Lower lobe of right lung (tissue), 2 donors: ENCODE results near the gene EDN3. TPM values are rescaled to one million over a fixed set of nuclear protein-coding genes. Genes with fewer than 3 reads are reported as not detected.

Experiments used
- ATAC-seq, 2 donors: fragments of 200-7000 bp; cut with Tn5 transposase; one replicate each; pipeline ENCODE4 v1.9.1; 2020 to 2022; ENCODE audit warnings: mild to moderate bottlenecking in 2 of 2, moderate library complexity in 2 of 2
- DNase-seq: peaks from one replicate; pipeline ENCODE4 v3.0.0-alpha.2; 2020
- H3K27ac ChIP-seq: fragments of 200-600 bp; one replicate; pipeline ENCODE4 v1.8.0; 2022
- H3K27me3 ChIP-seq: fragments of 200-600 bp; one replicate; pipeline ENCODE4 v1.8.0; 2022; ENCODE audit warnings: low read depth
- H3K36me3 ChIP-seq: fragments of 200-600 bp; one replicate; pipeline ENCODE4 v1.8.0; 2022; ENCODE audit warnings: mild to moderate bottlenecking
- H3K4me1 ChIP-seq: fragments of 200-600 bp; one replicate; pipeline ENCODE4 v1.8.0; 2022
- H3K4me3 ChIP-seq: fragments of 200-600 bp; one replicate; pipeline ENCODE4 v1.8.0; 2022; ENCODE audit warnings: mild to moderate bottlenecking
- H3K9me3 ChIP-seq: fragments of 200-600 bp; one replicate; pipeline ENCODE4 v1.8.0; 2022
- CTCF ChIP-seq: fragments of 200-600 bp; IDR thresholded peaks from one replicate; pipeline ENCODE4 v1.8.0; 2022; ENCODE audit warnings: antibody characterized with exemption, mild to moderate bottlenecking
- intact Hi-C: fragments of 100-400 bp; cut with DNase I; formaldehyde crosslinking; loops from one replicate; pipeline ENCODE4 v1.11.0; 2022
- total RNA-seq: library from RNA; stranded (reverse); fragmentation: NEBNext Ultra II Directional; extraction: Animal tissue kit (Norgen Biotek cat#: 25700); gene quantifications from one replicate; pipeline ENCODE4 v1.2.1, GENCODE V29; 2021
- donor health status: DM: no; HTN: yes; CAD: no; lungs with severe emphysema.

EDN3 gene
- total RNA-seq, 1 donor from 2014 or later, result 0.27 TPM

DNA sequence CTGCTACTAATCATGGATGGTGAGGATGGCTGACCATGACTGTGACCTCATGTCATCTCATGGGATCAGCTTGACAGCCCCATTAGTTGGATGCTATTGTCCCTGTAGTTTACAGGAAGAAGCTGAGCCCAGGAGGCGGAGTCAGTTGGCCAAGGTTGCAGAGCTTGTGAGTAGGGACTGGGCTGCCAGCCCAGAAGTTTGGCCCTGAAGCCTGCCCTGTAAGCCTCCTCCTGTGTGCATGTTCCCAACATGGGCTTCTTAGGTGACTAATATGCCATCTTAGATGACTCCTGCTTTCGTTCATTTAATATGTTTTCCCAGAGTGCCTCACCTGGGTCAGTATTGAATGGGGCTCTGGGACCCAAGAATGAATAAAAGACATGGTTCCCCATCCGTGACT lies 6.9 kb downstream of the EDN3 start:
- ATAC-seq, result no peak
- intact Hi-C loops, result no loop called here
- Histone ChIP-seq H3K4me3 (no peak overlapping the region), H3K27ac (no peak overlapping the region), H3K4me1 (no peaks in the 10 kb centered on the region), H3K27me3 (peaks cover 11% of the 10 kb centered on the region), H3K36me3 (no peaks in the 10 kb centered on the region), H3K9me3 (no peaks in the 10 kb centered on the region)
- DNase-seq, result no peak
- no peak for TF ChIP-seq CTCF

GRCh38 chr20:59308493-59309201 lies 8.2 kb downstream of the EDN3 start:
- H3K4me1 ChIP-seq, result no peaks in the 10 kb centered on the region
- no peaks in the 10 kb centered on the region for H3K36me3 ChIP-seq
- intact Hi-C loops, result no loop called here
- H3K27ac ChIP-seq, result no peak overlapping the region
- H3K9me3 ChIP-seq, result no peaks in the 10 kb centered on the region
- DNase-seq, result no peak
- no peak for TF ChIP-seq CTCF
- no peak overlapping the region for H3K4me3 ChIP-seq
- no peak for ATAC-seq
- H3K27me3 ChIP-seq, result peaks cover 5% of the 10 kb centered on the region

GRCh38 chr20:59309218-59309617 lies 8.8 kb downstream of the EDN3 start:
- no peak overlapping the region for H3K4me3 ChIP-seq

DNA sequence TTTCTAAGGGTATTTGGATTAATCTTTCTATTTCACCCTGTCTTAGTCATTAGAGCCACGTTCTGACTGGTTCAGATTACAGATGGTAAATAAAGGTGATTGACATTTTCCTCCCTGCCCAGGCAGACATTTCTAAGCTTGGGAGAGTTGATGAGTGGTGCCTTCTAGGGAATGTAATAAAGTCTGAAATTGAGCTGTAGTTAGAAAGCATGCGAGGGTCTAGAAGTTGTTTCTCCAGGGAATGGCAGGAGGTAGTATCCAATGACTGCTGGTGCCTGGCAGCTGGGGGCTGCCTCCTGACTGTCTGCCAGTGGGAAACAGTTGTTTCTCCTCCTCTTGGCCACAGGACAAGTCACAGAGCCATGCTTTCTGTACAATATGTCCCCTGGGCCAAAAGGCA lies 14.6 kb downstream of the EDN3 start:
- H3K9me3 ChIP-seq, result no peaks in the 10 kb centered on the region
- no peaks in the 10 kb centered on the region for H3K4me1 ChIP-seq
- no peak overlapping the region for H3K4me3 ChIP-seq
- intact Hi-C loops, result no loop called here
- H3K27ac ChIP-seq, result no peak overlapping the region
- no peaks in the 10 kb centered on the region for H3K36me3 ChIP-seq
- DNase-seq (no peak), ATAC-seq (no peak)
- peaks cover 16% of the 10 kb centered on the region for H3K27me3 ChIP-seq
- TF ChIP-seq CTCF, result no peak

More at GRCh38 chr20:59309218-59309617, 8.8 kb downstream of the EDN3 start:
- DNase-seq, result no peak
- Histone ChIP-seq H3K27me3 (peaks cover 11% of the 10 kb centered on the region), H3K4me1 (no peaks in the 10 kb centered on the region), H3K9me3 (no peaks in the 10 kb centered on the region), H3K27ac (no peak overlapping the region), H3K36me3 (no peaks in the 10 kb centered on the region)
- TF ChIP-seq CTCF, result no peak
- intact Hi-C loops, result no loop called here
- ATAC-seq, result no peak

DNA sequence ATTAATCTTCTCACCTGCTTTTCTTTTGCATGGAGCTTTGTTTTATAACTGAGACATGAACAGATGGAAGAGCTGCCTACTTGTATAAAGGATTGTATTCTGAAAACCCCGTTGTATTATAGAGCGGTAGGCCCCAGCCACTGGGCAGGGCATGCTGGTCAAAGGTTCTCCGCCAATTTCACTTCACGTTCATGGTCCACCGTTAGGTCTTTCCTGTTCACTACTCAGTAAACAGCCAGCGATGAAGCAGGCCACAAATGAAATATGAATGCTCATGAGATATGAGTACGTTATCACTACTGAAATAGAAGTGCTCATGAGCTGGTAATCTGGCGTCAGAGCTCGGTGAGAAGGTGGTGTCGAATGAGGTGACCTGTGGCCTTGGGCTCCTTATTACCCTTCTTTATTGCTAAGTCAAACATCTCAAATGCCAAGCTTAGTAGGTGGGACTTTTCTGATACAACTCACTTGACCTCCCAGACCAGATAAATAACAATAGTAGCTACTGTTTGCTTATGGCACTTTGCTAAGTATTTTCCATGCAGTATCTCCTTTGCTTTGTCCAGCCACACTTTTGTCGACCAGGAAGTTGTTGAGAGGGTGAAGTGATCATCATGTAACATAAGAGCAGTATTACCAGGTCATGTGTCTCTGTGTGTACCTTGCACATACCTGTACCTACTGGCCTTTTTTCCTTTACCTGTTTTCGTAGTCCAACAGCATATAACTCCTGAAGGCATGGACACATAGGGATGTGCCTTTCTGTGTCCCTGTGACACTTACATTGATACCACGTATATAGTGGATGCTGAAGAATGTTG lies 16.7 kb downstream of the EDN3 start:
- Histone ChIP-seq H3K4me1 (no peaks in the 10 kb centered on the region), H3K4me3 (no peak overlapping the region), H3K9me3 (no peaks in the 10 kb centered on the region), H3K27me3 (peaks cover 22% of the 10 kb centered on the region), H3K27ac (no peak overlapping the region), H3K36me3 (no peaks in the 10 kb centered on the region)
- TF ChIP-seq CTCF, result no peak
- ATAC-seq, result peak; percentile 44 to 63
- intact Hi-C loops, result no loop called here
- no peak for DNase-seq
